ENCODE data around the gene OR52K2. TPM values are rescaled to one million over a fixed set of nuclear protein-coding genes. Genes with fewer than 3 reads are reported as not detected.

OR52K2 gene
- total and polyA plus RNA-seq, 2 donors (not counting 1 experiment from before 2014, with no cell fraction given): not detected

DNA sequence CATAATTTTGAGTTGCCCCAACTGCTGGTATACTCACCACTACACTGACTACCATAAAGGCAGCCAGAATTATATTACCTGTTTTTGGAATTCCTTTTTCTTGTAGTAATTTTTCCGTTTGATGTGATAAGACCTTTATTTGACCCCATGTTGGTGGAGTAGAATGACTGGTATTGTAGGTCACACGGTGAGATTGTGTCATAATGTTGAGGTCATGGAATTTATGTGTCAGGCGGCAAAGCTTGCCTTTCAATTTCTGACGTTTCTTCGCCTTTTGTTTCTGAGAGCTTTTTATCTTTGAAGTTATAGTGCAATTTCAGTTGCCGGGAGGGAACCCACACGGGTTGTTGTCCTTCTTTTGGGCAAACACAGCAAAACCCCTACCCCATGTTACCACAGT, 46.4 kb downstream of the OR52K2 start:
- Histone ChIP-seq H2AFZ (ENCODE audit: insufficient read depth, low read depth, low read length, poor library complexity, severe bottlenecking) (no peak overlapping the region), H3K36me3 (replicated peaks in 1 of 2; ENCODE audit: control extremely low read depth in 1 of 2, control insufficient read depth in 1 of 2, extremely low read depth in 1 of 2, insufficient read depth in 2 of 2, low read length in 1 of 2) (no peaks in the 10 kb centered on the region), H3K9ac (ENCODE audit: low read length) (no peak overlapping the region), H4K20me1 (ENCODE audit: control insufficient read depth, insufficient read depth, low read length, poor library complexity, severe bottlenecking) (no peaks in the 10 kb centered on the region), H3K4me2 (replicated peaks; ENCODE audit: low read depth, low read length, poor library complexity, severe bottlenecking) (no peak overlapping the region), H3K4me1 (ENCODE audit: control insufficient read depth in 2 of 2, insufficient read depth in 2 of 2, low read length in 2 of 2) (peaks cover 0 to 3% of the 10 kb centered on the region in 2 donors), H3K4me3 (ENCODE audit: control extremely low read depth in 1 of 5, extremely low read depth in 1 of 5, insufficient read depth in 1 of 5, low read depth in 2 of 5, low read length in 4 of 5) (no peak overlapping the region), H3K79me2 (ENCODE audit: control insufficient read depth, insufficient read depth, low read length) (no peaks in the 10 kb centered on the region), H3K9me3 (ENCODE audit: control extremely low read depth in 1 of 3, control insufficient read depth in 2 of 3, insufficient read depth in 1 of 3, low read length in 2 of 3) (peaks cover 0 to 4% (median 1%) of the 10 kb centered on the region in 3 donors), H3K27me3 (replicated peaks in 1 of 4; ENCODE audit: control extremely low read depth in 1 of 4, control insufficient read depth in 3 of 4, insufficient read depth in 4 of 4, low read length in 3 of 4) (peaks cover 0 to 4% (median 0%) of the 10 kb centered on the region in 4 experiments), H3K27ac (ENCODE audit: low read length in 2 of 2) (no peak overlapping the region)
- Mint-ChIP-seq H3K27ac (no peak overlapping the region), H3K4me3 (no peak overlapping the region), H3K27me3 (peaks cover 35% of the 10 kb centered on the region), H3K4me1 (peaks cover 8% of the 10 kb centered on the region), H3K9me3 (ENCODE audit: insufficient read depth) (peaks cover 6% of the 10 kb centered on the region)
- 81% methylated on average over 3 of the region's 7 CpGs for WGBS (ENCODE audit: insufficient coverage)
- ATAC-seq (ENCODE audit: low read depth): no peak
- ChIA-PET POLR2A (no interaction called here), CTCF (interaction anchor here (5.9 kb wide), 1 partner anchor 308 kb away, joined by 87 read pairs; no protein-coding TSS in a partner anchor)
- intact Hi-C loops (cut with micrococcal nuclease): no loop called here
- no peak for DNase-seq
- TF ChIP-seq CTCF (IDR thresholded peaks at IDR 0.05) (no peak), EZH2 (IDR thresholded peaks at IDR 0.05; ENCODE audit: borderline replicate concordance, insufficient read depth, low read depth, low read length, poor library complexity, severe bottlenecking) (no peak)

DNA sequence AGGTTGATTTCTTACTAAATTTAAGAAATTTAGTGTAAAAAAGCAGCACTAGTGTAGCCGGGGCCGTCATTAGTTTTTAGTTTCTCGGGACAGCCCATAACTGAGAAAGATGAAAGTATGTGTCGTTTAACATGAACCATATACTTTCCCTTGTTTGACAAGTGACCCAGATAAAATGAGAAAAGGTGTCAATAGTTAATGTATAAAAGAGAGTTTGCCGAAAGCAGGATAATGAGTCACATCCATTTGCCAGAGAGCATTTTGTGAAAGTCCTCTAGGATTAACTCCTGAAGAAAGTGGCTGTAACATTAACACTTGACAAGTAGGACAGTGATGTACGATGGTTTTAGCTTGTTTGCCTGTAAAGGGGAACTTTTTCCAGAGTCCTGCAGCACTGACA, 46.9 kb downstream of the OR52K2 start:
- no peaks in the 10 kb centered on the region for H4K20me1 ChIP-seq (ENCODE audit: control insufficient read depth, insufficient read depth, low read length, poor library complexity, severe bottlenecking)
- POLR2A ChIA-PET: no interaction called here
- Mint-ChIP-seq H3K27ac (no peak overlapping the region), H3K4me1 (peaks cover 8% of the 10 kb centered on the region), H3K27me3 (peaks cover 35% of the 10 kb centered on the region), H3K4me3 (no peak overlapping the region), H3K9me3 (ENCODE audit: insufficient read depth) (peaks cover 6% of the 10 kb centered on the region)
- H3K9me3 ChIP-seq (ENCODE audit: control extremely low read depth in 1 of 3, control insufficient read depth in 2 of 3, insufficient read depth in 1 of 3, low read length in 2 of 3): peaks cover 0 to 4% (median 1%) of the 10 kb centered on the region in 3 donors
- CTCF ChIA-PET: interaction anchor here (5.9 kb wide), 1 partner anchor 309 kb away, joined by 87 read pairs; no protein-coding TSS in a partner anchor
- no peak for DNase-seq
- H3K36me3 ChIP-seq (replicated peaks in 1 of 2; ENCODE audit: control extremely low read depth in 1 of 2, control insufficient read depth in 1 of 2, extremely low read depth in 1 of 2, insufficient read depth in 2 of 2, low read length in 1 of 2): no peaks in the 10 kb centered on the region
- H3K4me3 ChIP-seq (ENCODE audit: control extremely low read depth in 1 of 5, extremely low read depth in 1 of 5, insufficient read depth in 1 of 5, low read depth in 2 of 5, low read length in 4 of 5): no peak overlapping the region
- no peak for TF ChIP-seq CTCF (IDR thresholded peaks at IDR 0.05)
- TF ChIP-seq EZH2 (IDR thresholded peaks at IDR 0.05; ENCODE audit: borderline replicate concordance, insufficient read depth, low read depth, low read length, poor library complexity, severe bottlenecking): no peak
- H3K27me3 ChIP-seq (replicated peaks in 1 of 4; ENCODE audit: control extremely low read depth in 1 of 4, control insufficient read depth in 3 of 4, insufficient read depth in 4 of 4, low read length in 3 of 4): peaks cover 0 to 4% (median 0%) of the 10 kb centered on the region in 4 experiments
- 67% methylated on average over 2 of the region's 6 CpGs for WGBS (ENCODE audit: insufficient coverage)
- no peak overlapping the region for H3K27ac ChIP-seq (ENCODE audit: low read length in 2 of 2)
- no peak overlapping the region for H3K9ac ChIP-seq (ENCODE audit: low read length)
- H3K4me1 ChIP-seq (ENCODE audit: control insufficient read depth in 2 of 2, insufficient read depth in 2 of 2, low read length in 2 of 2): peaks cover 0 to 3% of the 10 kb centered on the region in 2 donors
- H3K4me2 ChIP-seq (replicated peaks; ENCODE audit: low read depth, low read length, poor library complexity, severe bottlenecking): no peak overlapping the region
- ATAC-seq (ENCODE audit: low read depth): no peak
- intact Hi-C loops (cut with micrococcal nuclease): no loop called here
- no peak overlapping the region for H2AFZ ChIP-seq (ENCODE audit: insufficient read depth, low read depth, low read length, poor library complexity, severe bottlenecking)
- H3K79me2 ChIP-seq (ENCODE audit: control insufficient read depth, insufficient read depth, low read length): no peaks in the 10 kb centered on the region

Data from B cell (primary cell).